ENCODE results near the gene RNF208.

GRCh38 chr9:137174722-137175293 lies 47.2 kb downstream of the RNF208 start:
- TF ChIP-seq CTCF (tag by site-specific recombination; IDR thresholded peaks at IDR 0.05), result no peak
- TF ChIP-seq YY1 (tag by site-specific recombination; IDR thresholded peaks at IDR 0.05), result no peak
- no peak for TF ChIP-seq ZBTB7A (tag by site-specific recombination; IDR thresholded peaks at IDR 0.05; ENCODE audit: low read depth)
- no peak for TF ChIP-seq REST (tag by site-specific recombination; IDR thresholded peaks at IDR 0.05)
- TF ChIP-seq, protein P1, sequence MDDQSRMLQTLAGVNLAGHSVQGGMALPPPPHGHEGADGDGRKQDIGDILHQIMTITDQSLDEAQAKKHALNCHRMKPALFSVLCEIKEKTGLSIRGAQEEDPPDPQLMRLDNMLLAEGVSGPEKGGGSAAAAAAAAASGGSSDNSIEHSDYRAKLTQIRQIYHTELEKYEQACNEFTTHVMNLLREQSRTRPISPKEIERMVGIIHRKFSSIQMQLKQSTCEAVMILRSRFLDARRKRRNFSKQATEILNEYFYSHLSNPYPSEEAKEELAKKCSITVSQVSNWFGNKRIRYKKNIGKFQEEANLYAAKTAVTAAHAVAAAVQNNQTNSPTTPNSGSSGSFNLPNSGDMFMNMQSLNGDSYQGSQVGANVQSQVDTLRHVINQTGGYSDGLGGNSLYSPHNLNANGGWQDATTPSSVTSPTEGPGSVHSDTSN (CRISPR knock-in tag; IDR thresholded peaks at IDR 0.05), result no peak
- no peak for TF ChIP-seq ZBTB20 (tag by site-specific recombination; IDR thresholded peaks at IDR 0.05)
- no peak for TF ChIP-seq ZEB2 (tag by site-specific recombination; IDR thresholded peaks at IDR 0.05)
- no peak for TF ChIP-seq EGR2 (tag by site-specific recombination; IDR thresholded peaks at IDR 0.05; ENCODE audit: low read depth)

Data from HEK293 (cell line).